ENCODE measurements around the gene CPSF3. TPM values are rescaled to one million over a fixed set of nuclear protein-coding genes. Genes with fewer than 3 reads are reported as not detected.

Gene CPSF3
- polyA plus RNA-seq, 1 experiment = 48.6 TPM

- DNase-seq (ENCODE audit: low read depth, low spot score) = no peak
- no peaks in the 10 kb centered on the region; the same call in 1 of the 2 replicates for H3K9me3 ChIP-seq (ENCODE audit: control insufficient read depth, insufficient read depth, low read length)
- CTCF ChIA-PET = no interaction called here
- no peak overlapping the region for H3K4me3 ChIP-seq (ENCODE audit: low read depth, low read length)
- POLR2A ChIA-PET = no interaction called here
- H3K27me3 ChIP-seq (ENCODE audit: control insufficient read depth, insufficient read depth, low read length) = no peaks in the 10 kb centered on the region
- no peak for TF ChIP-seq CTCF (IDR thresholded peaks at IDR 0.05; ENCODE audit: low read depth, low read length)
- peak overlapping the region; percentile 11 for H3K27ac ChIP-seq (ENCODE audit: low read depth, low read length)
These were observed 7.8 kb upstream of the CPSF3 start for GRCh38 chr2:9415516-9416169.

GRCh38 chr2:9416267-9416961 is 7.0 kb upstream of the CPSF3 start:
- H3K4me3 ChIP-seq (ENCODE audit: low read depth, low read length) = no peak overlapping the region
- peak overlapping the region; percentile 2 for H3K27ac ChIP-seq (ENCODE audit: low read depth, low read length)
- ChIA-PET CTCF (no interaction called here), POLR2A (no interaction called here)
- H3K9me3 ChIP-seq (ENCODE audit: control insufficient read depth, insufficient read depth, low read length) = no peaks in the 10 kb centered on the region; the same call in 1 of the 2 replicates
- DNase-seq (ENCODE audit: low read depth, low spot score) = no peak
- TF ChIP-seq CTCF (IDR thresholded peaks at IDR 0.05; ENCODE audit: low read depth, low read length) = no peak
- no peaks in the 10 kb centered on the region for H3K27me3 ChIP-seq (ENCODE audit: control insufficient read depth, insufficient read depth, low read length)

GRCh38 chr2:9416962-9417316 is 6.5 kb upstream of the CPSF3 start:
- Histone ChIP-seq H3K27ac (ENCODE audit: low read depth, low read length) (peak overlapping the region; percentile 2), H3K27me3 (ENCODE audit: control insufficient read depth, insufficient read depth, low read length) (no peaks in the 10 kb centered on the region), H3K4me3 (ENCODE audit: low read depth, low read length) (no peak overlapping the region), H3K9me3 (ENCODE audit: control insufficient read depth, insufficient read depth, low read length) (no peaks in the 10 kb centered on the region; the same call in 1 of the 2 replicates)
- no peak for TF ChIP-seq CTCF (IDR thresholded peaks at IDR 0.05; ENCODE audit: low read depth, low read length)
- no peak for DNase-seq (ENCODE audit: low read depth, low spot score)
- ChIA-PET POLR2A (no interaction called here), CTCF (no interaction called here)

GRCh38 chr2:9417725-9418124 is 5.7 kb upstream of the CPSF3 start:
- POLR2A ChIA-PET = no interaction called here
- CTCF ChIA-PET = no interaction called here
- Histone ChIP-seq H3K9me3 (ENCODE audit: control insufficient read depth, insufficient read depth, low read length) (peaks cover 1% of the 10 kb centered on the region; the same call in 1 of the 2 replicates), H3K27me3 (ENCODE audit: control insufficient read depth, insufficient read depth, low read length) (no peaks in the 10 kb centered on the region), H3K4me3 (ENCODE audit: low read depth, low read length) (no peak overlapping the region), H3K27ac (ENCODE audit: low read depth, low read length) (no peak overlapping the region)
- no peak for DNase-seq (ENCODE audit: low read depth, low spot score)
- no peak for TF ChIP-seq CTCF (IDR thresholded peaks at IDR 0.05; ENCODE audit: low read depth, low read length)

GRCh38 chr2:9418746-9419145 is 4.7 kb upstream of the CPSF3 start:
- CTCF ChIA-PET = interaction anchor here (0.6 kb wide), 1 partner anchor 9 kb away, joined by 5 read pairs; no protein-coding TSS in a partner anchor
- H3K4me3 ChIP-seq (ENCODE audit: low read depth, low read length) = no peak overlapping the region
- no peak overlapping the region for H3K27ac ChIP-seq (ENCODE audit: low read depth, low read length)
- POLR2A ChIA-PET = interaction anchor here (0.7 kb wide), 1 partner anchor 12 kb away, joined by 7 read pairs; no protein-coding TSS in a partner anchor
- no peaks in the 10 kb centered on the region for H3K27me3 ChIP-seq (ENCODE audit: control insufficient read depth, insufficient read depth, low read length)
- peaks cover 3% of the 10 kb centered on the region; the same call in 1 of the 2 replicates for H3K9me3 ChIP-seq (ENCODE audit: control insufficient read depth, insufficient read depth, low read length)
- no peak for TF ChIP-seq CTCF (IDR thresholded peaks at IDR 0.05; ENCODE audit: low read depth, low read length)
- no peak for DNase-seq (ENCODE audit: low read depth, low spot score)
